ENCODE measurements around the gene FXYD5. TPM values are rescaled to one million over a fixed set of nuclear protein-coding genes. Genes with fewer than 3 reads are reported as not detected.

Gene FXYD5
- total and polyA plus RNA-seq, 9 of the 15 experiments (the other 6 are each of a cell fraction or from before 2014, with no cell fraction given): 104 to 537 (median 174) TPM

- TF ChIP-seq, protein P1, sequence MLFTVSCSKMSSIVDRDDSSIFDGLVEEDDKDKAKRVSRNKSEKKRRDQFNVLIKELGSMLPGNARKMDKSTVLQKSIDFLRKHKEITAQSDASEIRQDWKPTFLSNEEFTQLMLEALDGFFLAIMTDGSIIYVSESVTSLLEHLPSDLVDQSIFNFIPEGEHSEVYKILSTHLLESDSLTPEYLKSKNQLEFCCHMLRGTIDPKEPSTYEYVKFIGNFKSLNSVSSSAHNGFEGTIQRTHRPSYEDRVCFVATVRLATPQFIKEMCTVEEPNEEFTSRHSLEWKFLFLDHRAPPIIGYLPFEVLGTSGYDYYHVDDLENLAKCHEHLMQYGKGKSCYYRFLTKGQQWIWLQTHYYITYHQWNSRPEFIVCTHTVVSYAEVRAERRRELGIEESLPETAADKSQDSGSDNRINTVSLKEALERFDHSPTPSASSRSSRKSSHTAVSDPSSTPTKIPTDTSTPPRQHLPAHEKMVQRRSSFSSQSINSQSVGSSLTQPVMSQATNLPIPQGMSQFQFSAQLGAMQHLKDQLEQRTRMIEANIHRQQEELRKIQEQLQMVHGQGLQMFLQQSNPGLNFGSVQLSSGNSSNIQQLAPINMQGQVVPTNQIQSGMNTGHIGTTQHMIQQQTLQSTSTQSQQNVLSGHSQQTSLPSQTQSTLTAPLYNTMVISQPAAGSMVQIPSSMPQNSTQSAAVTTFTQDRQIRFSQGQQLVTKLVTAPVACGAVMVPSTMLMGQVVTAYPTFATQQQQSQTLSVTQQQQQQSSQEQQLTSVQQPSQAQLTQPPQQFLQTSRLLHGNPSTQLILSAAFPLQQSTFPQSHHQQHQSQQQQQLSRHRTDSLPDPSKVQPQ (CRISPR knock-in tag; IDR thresholded peaks at IDR 0.05; ENCODE audit: borderline replicate concordance): peak; percentile 59; the same call in 1 of the 2 replicates
- TF ChIP-seq, protein P2, sequence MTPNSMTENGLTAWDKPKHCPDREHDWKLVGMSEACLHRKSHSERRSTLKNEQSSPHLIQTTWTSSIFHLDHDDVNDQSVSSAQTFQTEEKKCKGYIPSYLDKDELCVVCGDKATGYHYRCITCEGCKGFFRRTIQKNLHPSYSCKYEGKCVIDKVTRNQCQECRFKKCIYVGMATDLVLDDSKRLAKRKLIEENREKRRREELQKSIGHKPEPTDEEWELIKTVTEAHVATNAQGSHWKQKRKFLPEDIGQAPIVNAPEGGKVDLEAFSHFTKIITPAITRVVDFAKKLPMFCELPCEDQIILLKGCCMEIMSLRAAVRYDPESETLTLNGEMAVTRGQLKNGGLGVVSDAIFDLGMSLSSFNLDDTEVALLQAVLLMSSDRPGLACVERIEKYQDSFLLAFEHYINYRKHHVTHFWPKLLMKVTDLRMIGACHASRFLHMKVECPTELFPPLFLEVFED (CRISPR knock-in tag; conservative IDR thresholded peaks at IDR 0.05): no peak
- TF ChIP-seq ILK (tag; IDR thresholded peaks at IDR 0.05; ENCODE audit: borderline replicate concordance, low read depth) (peak; percentile 82; the same call in 1 of the 2 replicates), ZNF146 (CRISPR knock-in tag; IDR thresholded peaks at IDR 0.05; ENCODE audit: unreplicated experiment) (no peak), HMG20A (CRISPR knock-in tag; conservative IDR thresholded peaks at IDR 0.05) (peak; percentile 74; the same call in 1 of the 2 replicates), ZNF197 (CRISPR knock-in tag; IDR thresholded peaks at IDR 0.05; ENCODE audit: low read depth) (peak; percentile 23; the same call in 1 of the 2 replicates), BRD9 (IDR thresholded peaks at IDR 0.05; ENCODE audit: low read depth, partially characterized antibody) (peak; percentile 42), ZNF583 (CRISPR knock-in tag; IDR thresholded peaks at IDR 0.05) (peak; percentile 97), ADNP (tag; IDR thresholded peaks at IDR 0.05) (peak; percentile 70), TAF9B (IDR thresholded peaks at IDR 0.05; ENCODE audit: partially characterized antibody) (no peak), FIP1L1 (IDR thresholded peaks at IDR 0.05; ENCODE audit: low read depth, low read length, poor library complexity, severe bottlenecking) (no peak), HDAC3 (IDR thresholded peaks at IDR 0.05; ENCODE audit: borderline replicate concordance, partially characterized antibody) (peak; percentile 13), KLF6 (CRISPR knock-in tag; IDR thresholded peaks at IDR 0.05; ENCODE audit: borderline replicate concordance) (peak; percentile 93), NCOA2 (IDR thresholded peaks at IDR 0.05; ENCODE audit: partially characterized antibody in 2 of 2) (no peak), ZNF551 (CRISPR knock-in tag; IDR thresholded peaks at IDR 0.05) (peak; percentile 75; the same call in 1 of the 2 replicates)
- TF ChIP-seq, protein P3, sequence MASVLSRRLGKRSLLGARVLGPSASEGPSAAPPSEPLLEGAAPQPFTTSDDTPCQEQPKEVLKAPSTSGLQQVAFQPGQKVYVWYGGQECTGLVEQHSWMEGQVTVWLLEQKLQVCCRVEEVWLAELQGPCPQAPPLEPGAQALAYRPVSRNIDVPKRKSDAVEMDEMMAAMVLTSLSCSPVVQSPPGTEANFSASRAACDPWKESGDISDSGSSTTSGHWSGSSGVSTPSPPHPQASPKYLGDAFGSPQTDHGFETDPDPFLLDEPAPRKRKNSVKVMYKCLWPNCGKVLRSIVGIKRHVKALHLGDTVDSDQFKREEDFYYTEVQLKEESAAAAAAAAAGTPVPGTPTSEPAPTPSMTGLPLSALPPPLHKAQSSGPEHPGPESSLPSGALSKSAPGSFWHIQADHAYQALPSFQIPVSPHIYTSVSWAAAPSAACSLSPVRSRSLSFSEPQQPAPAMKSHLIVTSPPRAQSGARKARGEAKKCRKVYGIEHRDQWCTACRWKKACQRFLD (CRISPR knock-in tag; IDR thresholded peaks at IDR 0.05): peak; percentile 95
- TF ChIP-seq, protein P4, sequence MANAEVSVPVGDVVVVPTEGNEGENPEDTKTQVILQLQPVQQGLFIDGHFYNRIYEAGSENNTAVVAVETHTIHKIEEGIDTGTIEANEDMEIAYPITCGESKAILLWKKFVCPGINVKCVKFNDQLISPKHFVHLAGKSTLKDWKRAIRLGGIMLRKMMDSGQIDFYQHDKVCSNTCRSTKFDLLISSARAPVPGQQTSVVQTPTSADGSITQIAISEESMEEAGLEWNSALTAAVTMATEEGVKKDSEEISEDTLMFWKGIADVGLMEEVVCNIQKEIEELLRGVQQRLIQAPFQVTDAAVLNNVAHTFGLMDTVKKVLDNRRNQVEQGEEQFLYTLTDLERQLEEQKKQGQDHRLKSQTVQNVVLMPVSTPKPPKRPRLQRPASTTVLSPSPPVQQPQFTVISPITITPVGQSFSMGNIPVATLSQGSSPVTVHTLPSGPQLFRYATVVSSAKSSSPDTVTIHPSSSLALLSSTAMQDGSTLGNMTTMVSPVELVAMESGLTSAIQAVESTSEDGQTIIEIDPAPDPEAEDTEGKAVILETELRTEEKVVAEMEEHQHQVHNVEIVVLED (CRISPR knock-in tag; IDR thresholded peaks at IDR 0.05): peak; percentile 33; the same call in 1 of the 2 replicates
These were observed 10.9 kb downstream of the FXYD5 start (continued) for GRCh38 chr19:35165200-35166058.
